NCI-H2171 treated with DMSO at 0.1 percent for 48 hours (cell line): ENCODE data around the gene EFHC1.

ENCODE experiments used
- DNase-seq: peaks from one replicate; lab custom pipeline; 2025; lab: John Stamatoyannopoulos, UW

EFHC1 gene

GRCh38 chr6:52518279-52518945 lies 98.3 kb downstream of the EFHC1 start:
- no peak for DNase-seq

- no peak for DNase-seq
These were observed 99.5 kb downstream of the EFHC1 start for GRCh38 chr6:52519618-52520017.

GRCh38 chr6:52522151-52522626 lies 102.0 kb downstream of the EFHC1 start:
- no peak for DNase-seq

- DNase-seq: no peak
These were observed 102.5 kb downstream of the EFHC1 start for GRCh38 chr6:52522655-52523054.

- DNase-seq: no peak
These were observed 103.4 kb downstream of the EFHC1 start for GRCh38 chr6:52523378-52524142.

GRCh38 chr6:52524918-52525317 lies 104.8 kb downstream of the EFHC1 start:
- no peak for DNase-seq

GRCh38 chr6:52526634-52527033 lies 106.5 kb downstream of the EFHC1 start:
- no peak for DNase-seq

- DNase-seq: no peak
These were observed 107.3 kb downstream of the EFHC1 start for GRCh38 chr6:52527436-52527835.

- DNase-seq: no peak
These were observed 109.2 kb downstream of the EFHC1 start for GRCh38 chr6:52529311-52529710.

- no peak for DNase-seq
These were observed 110.2 kb downstream of the EFHC1 start for GRCh38 chr6:52530351-52530750.

GRCh38 chr6:52531396-52531795 lies 111.3 kb downstream of the EFHC1 start:
- DNase-seq: no peak

GRCh38 chr6:52531834-52532233 lies 111.7 kb downstream of the EFHC1 start:
- DNase-seq: no peak

- DNase-seq: no peak
These were observed 112.3 kb downstream of the EFHC1 start for GRCh38 chr6:52532457-52532856.

GRCh38 chr6:52533491-52533890 lies 113.3 kb downstream of the EFHC1 start:
- no peak for DNase-seq

- no peak for DNase-seq
These were observed 114.2 kb downstream of the EFHC1 start for GRCh38 chr6:52534363-52534762.

- DNase-seq: no peak
These were observed 114.8 kb downstream of the EFHC1 start for GRCh38 chr6:52534966-52535390.

GRCh38 chr6:52535711-52536423 lies 115.7 kb downstream of the EFHC1 start:
- no peak for DNase-seq

- DNase-seq: no peak
These were observed 116.3 kb downstream of the EFHC1 start for GRCh38 chr6:52536424-52536916.

- DNase-seq: no peak
These were observed 117.0 kb downstream of the EFHC1 start for GRCh38 chr6:52537001-52537753.

GRCh38 chr6:52538252-52538900 lies 118.2 kb downstream of the EFHC1 start:
- DNase-seq: peak; percentile 10

- DNase-seq: no peak
These were observed 118.8 kb downstream of the EFHC1 start for GRCh38 chr6:52538901-52539354.
